WTC11 (cell line): ENCODE results near the gene CMA1.

Experiments used
- ATF6 ChIP-seq: sonication (generic); formaldehyde crosslinking; IDR thresholded peaks from 2 replicates; pipeline ENCODE4 v1.8.1; 2023; ENCODE audit warnings: mild to moderate bottlenecking, missing genetic modification reagents
- KAT7 ChIP-seq: sonication (generic); formaldehyde crosslinking; IDR thresholded peaks from 2 replicates; pipeline ENCODE4 v1.8.1; 2023; ENCODE audit warnings: missing genetic modification reagents, mild to moderate bottlenecking, borderline replicate concordance
- NFYB ChIP-seq: sonication (generic); formaldehyde crosslinking; conservative IDR thresholded peaks from 2 replicates; pipeline ENCODE4 v1.8.0; 2022; ENCODE audit warnings: low read depth, missing genetic modification reagents
- NR2C2 ChIP-seq: sonication (generic); formaldehyde crosslinking; IDR thresholded peaks from 2 replicates; pipeline ENCODE4 v1.8.0; 2022; ENCODE audit warnings: mild to moderate bottlenecking, missing genetic modification reagents
- PRRX2 ChIP-seq: fragments of 250-450 bp; sonication (Bioruptor Pico); IDR thresholded peaks from 2 replicates; pipeline ENCODE4 v1.8.0; 2021; ENCODE audit warnings: mild to moderate bottlenecking
- TP53 ChIP-seq: sonication (generic); formaldehyde crosslinking; IDR thresholded peaks from 2 replicates; pipeline ENCODE4 v1.8.1; 2023; ENCODE audit warnings: mild to moderate bottlenecking, missing genetic modification reagents
- ZBTB21 ChIP-seq: sonication (generic); formaldehyde crosslinking; IDR thresholded peaks from 2 replicates; pipeline ENCODE4 v1.8.1; 2023; ENCODE audit warnings: mild to moderate bottlenecking, missing genetic modification reagents, borderline replicate concordance
- TF ChIP-seq, protein P1 (sequence below): fragments of 200-600 bp; IDR thresholded peaks from 2 replicates; pipeline ENCODE4 v1.8.0; 2022; ENCODE audit warnings: antibody characterized with exemption
- TF ChIP-seq, protein P2 (sequence below): fragments of 250-450 bp; sonication (Bioruptor Pico); IDR thresholded peaks from 2 replicates; pipeline ENCODE4 v1.9.0; 2021; ENCODE audit warnings: moderate library complexity, mild to moderate bottlenecking, inconsistent platforms, borderline replicate concordance
- TF ChIP-seq, protein P3 (sequence below): sonication (generic); formaldehyde crosslinking; IDR thresholded peaks from 2 replicates; pipeline ENCODE4 v1.8.1; 2022; ENCODE audit warnings: low read depth, mild to moderate bottlenecking, moderate library complexity, missing genetic modification reagents, borderline replicate concordance

GRCh38 chr14:24518851-24519250, 10.8 kb upstream of the CMA1 start:
- TF ChIP-seq, protein P1, sequence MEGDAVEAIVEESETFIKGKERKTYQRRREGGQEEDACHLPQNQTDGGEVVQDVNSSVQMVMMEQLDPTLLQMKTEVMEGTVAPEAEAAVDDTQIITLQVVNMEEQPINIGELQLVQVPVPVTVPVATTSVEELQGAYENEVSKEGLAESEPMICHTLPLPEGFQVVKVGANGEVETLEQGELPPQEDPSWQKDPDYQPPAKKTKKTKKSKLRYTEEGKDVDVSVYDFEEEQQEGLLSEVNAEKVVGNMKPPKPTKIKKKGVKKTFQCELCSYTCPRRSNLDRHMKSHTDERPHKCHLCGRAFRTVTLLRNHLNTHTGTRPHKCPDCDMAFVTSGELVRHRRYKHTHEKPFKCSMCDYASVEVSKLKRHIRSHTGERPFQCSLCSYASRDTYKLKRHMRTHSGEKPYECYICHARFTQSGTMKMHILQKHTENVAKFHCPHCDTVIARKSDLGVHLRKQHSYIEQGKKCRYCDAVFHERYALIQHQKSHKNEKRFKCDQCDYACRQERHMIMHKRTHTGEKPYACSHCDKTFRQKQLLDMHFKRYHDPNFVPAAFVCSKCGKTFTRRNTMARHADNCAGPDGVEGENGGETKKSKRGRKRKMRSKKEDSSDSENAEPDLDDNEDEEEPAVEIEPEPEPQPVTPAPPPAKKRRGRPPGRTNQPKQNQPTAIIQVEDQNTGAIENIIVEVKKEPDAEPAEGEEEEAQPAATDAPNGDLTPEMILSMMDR: no peak
- TF ChIP-seq, protein P2, sequence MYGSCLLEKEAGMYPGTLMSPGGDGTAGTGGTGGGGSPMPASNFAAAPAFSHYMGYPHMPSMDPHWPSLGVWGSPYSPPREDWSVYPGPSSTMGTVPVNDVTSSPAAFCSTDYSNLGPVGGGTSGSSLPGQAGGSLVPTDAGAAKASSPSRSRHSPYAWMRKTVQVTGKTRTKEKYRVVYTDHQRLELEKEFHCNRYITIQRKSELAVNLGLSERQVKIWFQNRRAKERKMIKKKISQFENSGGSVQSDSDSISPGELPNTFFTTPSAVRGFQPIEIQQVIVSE (CRISPR knock-in tag): no peak
- no peak for TF ChIP-seq NR2C2 (CRISPR knock-in tag)
- TF ChIP-seq ATF6 (CRISPR knock-in tag): no peak
- TF ChIP-seq ZBTB21 (CRISPR knock-in tag): no peak
- no peak for TF ChIP-seq PRRX2 (CRISPR knock-in tag)
- TF ChIP-seq, protein P3, sequence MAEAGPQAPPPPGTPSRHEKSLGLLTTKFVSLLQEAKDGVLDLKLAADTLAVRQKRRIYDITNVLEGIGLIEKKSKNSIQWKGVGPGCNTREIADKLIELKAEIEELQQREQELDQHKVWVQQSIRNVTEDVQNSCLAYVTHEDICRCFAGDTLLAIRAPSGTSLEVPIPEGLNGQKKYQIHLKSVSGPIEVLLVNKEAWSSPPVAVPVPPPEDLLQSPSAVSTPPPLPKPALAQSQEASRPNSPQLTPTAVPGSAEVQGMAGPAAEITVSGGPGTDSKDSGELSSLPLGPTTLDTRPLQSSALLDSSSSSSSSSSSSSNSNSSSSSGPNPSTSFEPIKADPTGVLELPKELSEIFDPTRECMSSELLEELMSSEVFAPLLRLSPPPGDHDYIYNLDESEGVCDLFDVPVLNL (CRISPR knock-in tag): no peak
- no peak for TF ChIP-seq TP53 (CRISPR knock-in tag)
- no peak for TF ChIP-seq KAT7 (CRISPR knock-in tag)
- no peak for TF ChIP-seq NFYB (CRISPR knock-in tag)
